Neural cell (in vitro differentiated cells): ENCODE results near the gene MBD3. TPM values are rescaled to one million over a fixed set of nuclear protein-coding genes. Genes with fewer than 3 reads are reported as not detected.

Experiments used
- H2AFZ ChIP-seq: fragments of 200-600, 300-800 bp; sonication (generic), shearing (Covaris generic); 2 replicates; pipeline ENCODE4 v1.6.0; 2014; ENCODE audit warnings: low read depth, mild to moderate bottlenecking, antibody characterized with exemption, low read length, moderate library complexity
- H3F3A ChIP-seq: fragments of 200-600 bp; shearing (Covaris generic); 2 replicates; pipeline ENCODE4 v1.6.1; 2016; ENCODE audit warnings: mild to moderate bottlenecking, moderate library complexity, mixed read lengths, antibody characterized with exemption, low read length; ENCODE audit not compliant: insufficient read depth, poor library complexity, severe bottlenecking
- H3K27ac ChIP-seq: fragments of 200-600, 300-800 bp; sonication (generic), shearing (Covaris generic); 2 replicates; pipeline ENCODE4 v1.5.1; 2014; ENCODE audit warnings: mild to moderate bottlenecking, low read length, moderate library complexity
- H3K27me3 ChIP-seq: fragments of 300-800, 200-600 bp; sonication (generic), shearing (Covaris generic); 2 replicates; pipeline ENCODE4 v1.6.0; 2014; ENCODE audit warnings: mild to moderate bottlenecking, low read depth, low read length, moderate library complexity; ENCODE audit not compliant: insufficient read depth
- H3K36me3 ChIP-seq: fragments of 300-800, 200-600 bp; sonication (generic), shearing (Covaris generic); 2 replicates; pipeline ENCODE4 v1.5.1; 2014; ENCODE audit warnings: mild to moderate bottlenecking, antibody characterized with exemption, low read length, moderate library complexity; ENCODE audit not compliant: insufficient read depth
- H3K4me2 ChIP-seq: fragments of 300-800, 200-600 bp; sonication (generic), shearing (Covaris generic); 2 replicates; pipeline ENCODE4 v1.6.0; 2014; ENCODE audit warnings: mild to moderate bottlenecking, low read length
- H3K4me3 ChIP-seq: fragments of 300-800, 200-600 bp; sonication (generic), shearing (Covaris generic); 2 replicates; pipeline ENCODE4 v1.5.1; 2014; ENCODE audit warnings: mild to moderate bottlenecking, low read length, moderate library complexity
- H3K79me2 ChIP-seq: fragments of 200-600 bp; shearing (Covaris generic); replicated peaks from 2 replicates; pipeline ENCODE4 v1.6.0; 2014; ENCODE audit warnings: mild to moderate bottlenecking, low read length, moderate library complexity; ENCODE audit not compliant: insufficient read depth
- H3K9ac ChIP-seq: fragments of 300-800, 200-600 bp; sonication (generic), shearing (Covaris generic); 2 replicates; pipeline ENCODE4 v1.6.1; 2016; ENCODE audit warnings: mild to moderate bottlenecking, low read length, mixed read lengths
- H3K9me2 ChIP-seq: fragments of 200-600 bp; shearing (Covaris generic); 2 replicates; pipeline ENCODE4 v1.6.1; 2016; ENCODE audit warnings: mild to moderate bottlenecking, low read length, mixed read lengths; ENCODE audit not compliant: insufficient read depth
- H3K9me3 ChIP-seq: fragments of 200-600, 300-800 bp; sonication (generic), shearing (Covaris generic); 2 replicates; pipeline ENCODE4 v1.6.1; 2016; ENCODE audit warnings: mild to moderate bottlenecking, mixed run types, low read length, moderate library complexity, mixed read lengths
- H4K20me1 ChIP-seq: fragments of 200-600 bp; shearing (Covaris generic); 2 replicates; pipeline ENCODE4 v1.6.1; 2016; ENCODE audit warnings: mild to moderate bottlenecking, mixed run types; ENCODE audit not compliant: insufficient read depth
- EP300 ChIP-seq: fragments of 450-650 bp; conservative IDR thresholded peaks from 2 replicates; pipeline ENCODE4 v1.6.1; 2014; ENCODE audit warnings: antibody characterized with exemption, mild to moderate bottlenecking, moderate library complexity; ENCODE audit not compliant: poor library complexity, severe bottlenecking
- EZH2 ChIP-seq: fragments of 200-600, 300-800 bp; shearing (Covaris generic), sonication (generic); IDR thresholded peaks from 2 replicates; pipeline ENCODE4 v1.6.1; 2014; ENCODE audit warnings: antibody characterized with exemption, low read length, borderline replicate concordance, mild to moderate bottlenecking; ENCODE audit not compliant: insufficient read depth, poor library complexity, severe bottlenecking
- MXI1 ChIP-seq: fragments of 450-650 bp; conservative IDR thresholded peaks from 2 replicates; pipeline ENCODE4 v1.6.1; 2014; ENCODE audit warnings: antibody characterized with exemption, mild to moderate bottlenecking; ENCODE audit not compliant: poor library complexity, severe bottlenecking
- POLR2AphosphoS5 ChIP-seq: IDR thresholded peaks from 2 replicates; pipeline ENCODE4 v1.6.1; 2012
- RAD21 ChIP-seq: fragments of 450-650 bp; conservative IDR thresholded peaks from 2 replicates; pipeline ENCODE4 v1.6.1; 2014; ENCODE audit warnings: antibody characterized with exemption, mild to moderate bottlenecking, moderate library complexity
- SMC3 ChIP-seq: fragments of 450-650 bp; conservative IDR thresholded peaks from 2 replicates; pipeline ENCODE4 v1.6.1; 2014; ENCODE audit warnings: antibody characterized with exemption, mild to moderate bottlenecking, moderate library complexity; ENCODE audit not compliant: poor library complexity
- TAF1 ChIP-seq: IDR thresholded peaks from 2 replicates; pipeline ENCODE4 v1.6.1; 2012; ENCODE audit warnings: low read depth
- polyA plus RNA-seq: library from polyadenylated mRNA; depleted of rRNA; stranded (reverse); fragments of >200 nt; gene quantifications from 2 replicates; pipeline ENCODE4 v1.2.3, GENCODE V29; 2014
- TF ChIP-seq, protein P1 (sequence below): fragments of 450-650 bp; IDR thresholded peaks from 2 replicates; pipeline ENCODE4 v1.5.1; 2014; ENCODE audit warnings: antibody characterized with exemption, mild to moderate bottlenecking, moderate library complexity; ENCODE audit not compliant: poor library complexity, severe bottlenecking
- TF ChIP-seq, protein P2 (sequence below): IDR thresholded peaks from 2 replicates; pipeline ENCODE4 v1.6.1; 2012; ENCODE audit warnings: borderline replicate concordance

Gene MBD3
- polyA plus RNA-seq, 1 donor from 2014 or later, result 80.1 TPM

DNA sequence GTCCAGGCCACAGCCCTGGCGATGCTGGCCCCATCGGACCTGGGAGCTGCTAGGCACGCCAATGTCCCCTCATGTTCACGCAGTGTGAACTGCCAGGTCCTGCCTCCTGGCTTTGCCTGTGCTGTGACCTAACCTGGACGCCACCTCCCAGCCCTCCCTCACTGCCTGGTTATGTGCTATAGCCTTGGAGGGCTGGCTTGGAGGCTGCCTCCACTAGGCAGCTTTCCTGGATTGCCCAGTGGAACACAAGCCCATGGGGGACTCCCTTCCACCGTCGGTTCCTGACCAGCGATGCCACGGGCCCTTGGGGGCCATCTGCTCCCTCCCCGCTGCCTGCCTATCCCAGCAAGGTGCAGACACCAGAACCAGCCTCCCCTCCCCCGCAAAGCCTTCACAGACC is 27.8 kb upstream of the MBD3 start:
- Histone ChIP-seq H3K27me3 (no peaks in the 10 kb centered on the region), H3K36me3 (no peaks in the 10 kb centered on the region), H3K27ac (no peak overlapping the region), H3K4me2 (no peak overlapping the region), H3F3A (no peaks in the 10 kb centered on the region), H3K79me2 (no peaks in the 10 kb centered on the region), H3K9me3 (no peaks in the 10 kb centered on the region), H3K9me2 (no peaks in the 10 kb centered on the region), H2AFZ (no peak overlapping the region), H4K20me1 (no peaks in the 10 kb centered on the region), H3K9ac (no peak overlapping the region), H3K4me3 (no peak overlapping the region)
- TF ChIP-seq, protein P1, sequence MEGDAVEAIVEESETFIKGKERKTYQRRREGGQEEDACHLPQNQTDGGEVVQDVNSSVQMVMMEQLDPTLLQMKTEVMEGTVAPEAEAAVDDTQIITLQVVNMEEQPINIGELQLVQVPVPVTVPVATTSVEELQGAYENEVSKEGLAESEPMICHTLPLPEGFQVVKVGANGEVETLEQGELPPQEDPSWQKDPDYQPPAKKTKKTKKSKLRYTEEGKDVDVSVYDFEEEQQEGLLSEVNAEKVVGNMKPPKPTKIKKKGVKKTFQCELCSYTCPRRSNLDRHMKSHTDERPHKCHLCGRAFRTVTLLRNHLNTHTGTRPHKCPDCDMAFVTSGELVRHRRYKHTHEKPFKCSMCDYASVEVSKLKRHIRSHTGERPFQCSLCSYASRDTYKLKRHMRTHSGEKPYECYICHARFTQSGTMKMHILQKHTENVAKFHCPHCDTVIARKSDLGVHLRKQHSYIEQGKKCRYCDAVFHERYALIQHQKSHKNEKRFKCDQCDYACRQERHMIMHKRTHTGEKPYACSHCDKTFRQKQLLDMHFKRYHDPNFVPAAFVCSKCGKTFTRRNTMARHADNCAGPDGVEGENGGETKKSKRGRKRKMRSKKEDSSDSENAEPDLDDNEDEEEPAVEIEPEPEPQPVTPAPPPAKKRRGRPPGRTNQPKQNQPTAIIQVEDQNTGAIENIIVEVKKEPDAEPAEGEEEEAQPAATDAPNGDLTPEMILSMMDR, result no peak
- TF ChIP-seq SMC3 (no peak), EZH2 (no peak), RAD21 (no peak), EP300 (no peak), POLR2AphosphoS5 (no peak), MXI1 (no peak), TAF1 (no peak)
- TF ChIP-seq, protein P2, sequence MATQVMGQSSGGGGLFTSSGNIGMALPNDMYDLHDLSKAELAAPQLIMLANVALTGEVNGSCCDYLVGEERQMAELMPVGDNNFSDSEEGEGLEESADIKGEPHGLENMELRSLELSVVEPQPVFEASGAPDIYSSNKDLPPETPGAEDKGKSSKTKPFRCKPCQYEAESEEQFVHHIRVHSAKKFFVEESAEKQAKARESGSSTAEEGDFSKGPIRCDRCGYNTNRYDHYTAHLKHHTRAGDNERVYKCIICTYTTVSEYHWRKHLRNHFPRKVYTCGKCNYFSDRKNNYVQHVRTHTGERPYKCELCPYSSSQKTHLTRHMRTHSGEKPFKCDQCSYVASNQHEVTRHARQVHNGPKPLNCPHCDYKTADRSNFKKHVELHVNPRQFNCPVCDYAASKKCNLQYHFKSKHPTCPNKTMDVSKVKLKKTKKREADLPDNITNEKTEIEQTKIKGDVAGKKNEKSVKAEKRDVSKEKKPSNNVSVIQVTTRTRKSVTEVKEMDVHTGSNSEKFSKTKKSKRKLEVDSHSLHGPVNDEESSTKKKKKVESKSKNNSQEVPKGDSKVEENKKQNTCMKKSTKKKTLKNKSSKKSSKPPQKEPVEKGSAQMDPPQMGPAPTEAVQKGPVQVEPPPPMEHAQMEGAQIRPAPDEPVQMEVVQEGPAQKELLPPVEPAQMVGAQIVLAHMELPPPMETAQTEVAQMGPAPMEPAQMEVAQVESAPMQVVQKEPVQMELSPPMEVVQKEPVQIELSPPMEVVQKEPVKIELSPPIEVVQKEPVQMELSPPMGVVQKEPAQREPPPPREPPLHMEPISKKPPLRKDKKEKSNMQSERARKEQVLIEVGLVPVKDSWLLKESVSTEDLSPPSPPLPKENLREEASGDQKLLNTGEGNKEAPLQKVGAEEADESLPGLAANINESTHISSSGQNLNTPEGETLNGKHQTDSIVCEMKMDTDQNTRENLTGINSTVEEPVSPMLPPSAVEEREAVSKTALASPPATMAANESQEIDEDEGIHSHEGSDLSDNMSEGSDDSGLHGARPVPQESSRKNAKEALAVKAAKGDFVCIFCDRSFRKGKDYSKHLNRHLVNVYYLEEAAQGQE, result no peak

DNA sequence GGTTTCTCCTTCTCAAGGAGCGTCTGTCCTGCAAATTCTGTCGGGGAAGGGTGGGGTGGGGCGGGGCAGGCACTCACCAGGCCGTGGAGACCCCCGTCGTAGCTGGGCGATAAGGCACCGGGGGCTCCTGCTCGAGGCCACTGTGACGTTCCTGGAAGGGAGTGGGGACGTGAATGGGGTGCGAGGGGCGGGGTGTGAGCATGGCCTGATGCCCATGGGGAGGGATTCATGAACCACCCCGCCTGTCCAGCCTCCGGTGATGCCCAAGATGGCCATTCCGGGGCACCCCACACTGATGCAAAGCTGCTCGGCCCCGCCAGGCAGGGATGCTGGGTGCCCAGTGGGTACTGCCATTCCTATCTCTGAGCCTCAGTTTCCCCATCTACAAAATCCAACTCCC is 27.0 kb upstream of the MBD3 start:
- TF ChIP-seq EP300 (no peak), EZH2 (no peak), POLR2AphosphoS5 (no peak), RAD21 (no peak), TAF1 (no peak), SMC3 (no peak), MXI1 (no peak)
- TF ChIP-seq, protein P1, result no peak
- TF ChIP-seq, protein P2, result no peak
- Histone ChIP-seq H3K36me3 (no peaks in the 10 kb centered on the region), H3K79me2 (no peaks in the 10 kb centered on the region)

More for the DNA sequence above, 27.0 kb upstream of the MBD3 start:
- H4K20me1 ChIP-seq, result no peaks in the 10 kb centered on the region
- H3K9me3 ChIP-seq, result no peaks in the 10 kb centered on the region
- no peak overlapping the region for H3K4me3 ChIP-seq
- no peak overlapping the region for H3K4me2 ChIP-seq
- no peaks in the 10 kb centered on the region for H3K27me3 ChIP-seq
- H3K9ac ChIP-seq, result no peak overlapping the region
- H3F3A ChIP-seq, result no peaks in the 10 kb centered on the region
- no peak overlapping the region for H2AFZ ChIP-seq
- H3K9me2 ChIP-seq, result no peaks in the 10 kb centered on the region
- H3K27ac ChIP-seq, result no peak overlapping the region
